Lower leg skin (tissue), 3 donors: Measurements from ENCODE around the gene C1orf35.

Experiments used
- POLR2A ChIP-seq, 2 donors: fragments of 450-650 bp; IDR thresholded peaks; one replicate each; pipeline ENCODE4 v1.6.1; 2016 to 2017; ENCODE audit warnings: antibody characterized with exemption in 2 of 2, mild to moderate bottlenecking in 1 of 2, moderate library complexity in 1 of 2
- TF ChIP-seq, protein P1 (sequence below), 3 donors: fragments of 450-650 bp; IDR thresholded peaks; one replicate each; pipeline ENCODE4 v1.5.1; 2016; ENCODE audit warnings: antibody characterized with exemption in 3 of 3, mild to moderate bottlenecking in 3 of 3, moderate library complexity in 2 of 3

DNA sequence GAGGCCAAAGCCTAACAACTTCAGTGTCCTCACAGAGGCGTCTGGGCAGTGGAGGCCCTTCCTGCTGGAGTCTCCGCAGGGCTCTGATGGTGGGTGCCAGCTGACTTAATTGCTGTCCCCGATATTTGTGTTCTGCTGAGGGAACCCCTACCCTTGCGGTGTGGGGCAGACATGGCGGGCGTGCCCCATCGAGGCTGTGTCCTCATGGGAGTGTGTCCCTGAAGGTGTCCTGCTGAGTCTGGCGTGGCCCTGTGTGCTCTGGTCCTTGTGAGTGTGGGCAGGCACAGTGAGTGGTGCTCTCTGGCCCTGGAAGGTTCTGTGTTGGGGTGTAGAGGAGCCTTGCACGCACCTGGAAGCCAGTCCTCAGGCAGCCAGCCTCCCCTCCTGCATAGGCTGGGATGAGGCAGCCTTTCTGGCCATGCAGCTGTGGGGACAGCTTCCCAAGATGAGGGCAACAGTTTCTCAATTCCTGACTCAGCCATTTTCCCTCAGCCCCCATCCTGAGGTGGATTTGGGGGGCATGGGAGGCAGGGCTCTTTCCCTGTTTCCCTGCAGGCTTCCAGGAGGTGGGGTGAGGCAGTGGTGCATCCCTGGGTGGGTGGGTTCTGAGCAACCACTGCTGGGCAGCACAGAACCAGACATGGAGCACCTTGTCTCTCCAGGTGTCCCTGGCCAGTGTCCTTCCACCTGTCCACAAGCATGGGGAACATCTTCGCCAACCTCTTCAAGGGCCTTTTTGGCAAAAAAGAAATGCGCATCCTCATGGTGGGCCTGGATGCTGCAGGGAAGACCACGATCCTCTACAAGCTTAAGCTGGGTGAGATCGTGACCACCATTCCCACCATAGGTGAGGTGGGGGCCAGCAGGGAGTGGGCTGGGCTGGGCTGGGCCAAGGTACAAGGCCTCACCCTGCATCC lies 6.5 kb downstream of the C1orf35 start:
- TF ChIP-seq, protein P1, sequence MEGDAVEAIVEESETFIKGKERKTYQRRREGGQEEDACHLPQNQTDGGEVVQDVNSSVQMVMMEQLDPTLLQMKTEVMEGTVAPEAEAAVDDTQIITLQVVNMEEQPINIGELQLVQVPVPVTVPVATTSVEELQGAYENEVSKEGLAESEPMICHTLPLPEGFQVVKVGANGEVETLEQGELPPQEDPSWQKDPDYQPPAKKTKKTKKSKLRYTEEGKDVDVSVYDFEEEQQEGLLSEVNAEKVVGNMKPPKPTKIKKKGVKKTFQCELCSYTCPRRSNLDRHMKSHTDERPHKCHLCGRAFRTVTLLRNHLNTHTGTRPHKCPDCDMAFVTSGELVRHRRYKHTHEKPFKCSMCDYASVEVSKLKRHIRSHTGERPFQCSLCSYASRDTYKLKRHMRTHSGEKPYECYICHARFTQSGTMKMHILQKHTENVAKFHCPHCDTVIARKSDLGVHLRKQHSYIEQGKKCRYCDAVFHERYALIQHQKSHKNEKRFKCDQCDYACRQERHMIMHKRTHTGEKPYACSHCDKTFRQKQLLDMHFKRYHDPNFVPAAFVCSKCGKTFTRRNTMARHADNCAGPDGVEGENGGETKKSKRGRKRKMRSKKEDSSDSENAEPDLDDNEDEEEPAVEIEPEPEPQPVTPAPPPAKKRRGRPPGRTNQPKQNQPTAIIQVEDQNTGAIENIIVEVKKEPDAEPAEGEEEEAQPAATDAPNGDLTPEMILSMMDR (IDR thresholded peaks at IDR 0.05) = no peak
- TF ChIP-seq POLR2A (IDR thresholded peaks at IDR 0.05) = no peak
